Neural cell (in vitro differentiated cells): ENCODE data around the gene RGL3.
"Not testable (repeated sequence)": the region's sequence is repeated elsewhere in the genome, so short reads cannot be mapped to it uniquely, and the experiment has no call there.

Experiments
- EZH2 ChIP-seq: fragments of 200-600, 300-800 bp; shearing (Covaris generic), sonication (generic); IDR thresholded peaks from 2 replicates; pipeline ENCODE4 v1.6.1; 2014; ENCODE audit warnings: antibody characterized with exemption, low read length, borderline replicate concordance, mild to moderate bottlenecking; ENCODE audit not compliant: insufficient read depth, poor library complexity, severe bottlenecking
- RAD21 ChIP-seq: fragments of 450-650 bp; conservative IDR thresholded peaks from 2 replicates; pipeline ENCODE4 v1.6.1; 2014; ENCODE audit warnings: antibody characterized with exemption, mild to moderate bottlenecking, moderate library complexity
- TF ChIP-seq, protein P1 (sequence below): fragments of 450-650 bp; IDR thresholded peaks from 2 replicates; pipeline ENCODE4 v1.5.1; 2014; ENCODE audit warnings: antibody characterized with exemption, mild to moderate bottlenecking, moderate library complexity; ENCODE audit not compliant: poor library complexity, severe bottlenecking

- TF ChIP-seq, protein P1, sequence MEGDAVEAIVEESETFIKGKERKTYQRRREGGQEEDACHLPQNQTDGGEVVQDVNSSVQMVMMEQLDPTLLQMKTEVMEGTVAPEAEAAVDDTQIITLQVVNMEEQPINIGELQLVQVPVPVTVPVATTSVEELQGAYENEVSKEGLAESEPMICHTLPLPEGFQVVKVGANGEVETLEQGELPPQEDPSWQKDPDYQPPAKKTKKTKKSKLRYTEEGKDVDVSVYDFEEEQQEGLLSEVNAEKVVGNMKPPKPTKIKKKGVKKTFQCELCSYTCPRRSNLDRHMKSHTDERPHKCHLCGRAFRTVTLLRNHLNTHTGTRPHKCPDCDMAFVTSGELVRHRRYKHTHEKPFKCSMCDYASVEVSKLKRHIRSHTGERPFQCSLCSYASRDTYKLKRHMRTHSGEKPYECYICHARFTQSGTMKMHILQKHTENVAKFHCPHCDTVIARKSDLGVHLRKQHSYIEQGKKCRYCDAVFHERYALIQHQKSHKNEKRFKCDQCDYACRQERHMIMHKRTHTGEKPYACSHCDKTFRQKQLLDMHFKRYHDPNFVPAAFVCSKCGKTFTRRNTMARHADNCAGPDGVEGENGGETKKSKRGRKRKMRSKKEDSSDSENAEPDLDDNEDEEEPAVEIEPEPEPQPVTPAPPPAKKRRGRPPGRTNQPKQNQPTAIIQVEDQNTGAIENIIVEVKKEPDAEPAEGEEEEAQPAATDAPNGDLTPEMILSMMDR: not testable (repeated sequence)
- TF ChIP-seq EZH2, RAD21: not testable (repeated sequence)
These were observed 14.4 kb upstream of the RGL3 start for GRCh38 chr19:11433526-11433925.
